Neural progenitor cell (in vitro differentiated cells): ENCODE data around the gene DHTKD1. TPM values are rescaled to one million over a fixed set of nuclear protein-coding genes. Genes with fewer than 3 reads are reported as not detected.

Source experiments
- DNase-seq: peaks from one replicate; pipeline ENCODE4 v3.0.0-alpha.2; 2016; ENCODE audit warnings: low spot score
- H2AFZ ChIP-seq: fragments of 200-600 bp; sonication (generic); replicated peaks from 2 replicates; pipeline ENCODE4 v1.6.1; 2016; ENCODE audit warnings: antibody characterized with exemption
- H3F3A ChIP-seq: fragments of 200-600 bp; sonication (generic); 2 replicates; pipeline ENCODE4 v1.6.1; 2016; ENCODE audit warnings: antibody characterized with exemption, low read depth
- H3K27ac ChIP-seq: fragments of 200-600 bp; sonication (generic); 2 replicates; pipeline ENCODE4 v1.5.1; 2016; ENCODE audit warnings: mild to moderate bottlenecking
- H3K27me3 ChIP-seq: fragments of 200-600 bp; sonication (generic); 2 replicates; pipeline ENCODE4 v1.6.1; 2016; ENCODE audit warnings: mild to moderate bottlenecking, moderate library complexity
- H3K36me3 ChIP-seq: fragments of 200-600 bp; sonication (generic); 2 replicates; pipeline ENCODE4 v1.5.1; 2016
- H3K4me1 ChIP-seq: fragments of 200-600 bp; sonication (generic); 2 replicates; pipeline ENCODE4 v1.6.1; 2016; ENCODE audit warnings: mixed run types
- H3K4me2 ChIP-seq: fragments of 200-600 bp; sonication (generic); 2 replicates; pipeline ENCODE4 v1.6.1; 2016
- H3K4me3 ChIP-seq: fragments of 200-600 bp; sonication (generic); 2 replicates; pipeline ENCODE4 v1.5.1; 2016
- H3K79me2 ChIP-seq: fragments of 200-600 bp; sonication (generic); 2 replicates; pipeline ENCODE4 v1.6.1; 2016; ENCODE audit warnings: low read depth
- H3K9ac ChIP-seq: fragments of 200-600 bp; sonication (generic); 2 replicates; pipeline ENCODE4 v1.6.1; 2016
- H3K9me3 ChIP-seq: fragments of 200-600 bp; sonication (generic); 2 replicates; pipeline ENCODE4 v1.5.1; 2016; ENCODE audit warnings: low read depth
- H4K20me1 ChIP-seq: fragments of 200-600 bp; sonication (generic); 2 replicates; pipeline ENCODE4 v1.6.1; 2016; ENCODE audit warnings: low read depth
- H3K27ac Mint-ChIP-seq: 3 replicates; pipeline ENCODE4 v1.8.0; 2021; ENCODE audit warnings: mixed read lengths
- H3K27me3 Mint-ChIP-seq: 2 replicates; pipeline ENCODE4 v1.8.0; 2022; ENCODE audit warnings: low read depth, mild to moderate bottlenecking, inconsistent platforms, moderate library complexity, mixed read lengths; ENCODE audit not compliant: insufficient read depth
- H3K36me3 Mint-ChIP-seq: 3 replicates; pipeline ENCODE4 v1.8.0; 2021; ENCODE audit warnings: mixed read lengths
- H3K4me1 Mint-ChIP-seq: 3 replicates; pipeline ENCODE4 v1.8.0; 2021; ENCODE audit warnings: mixed read lengths
- H3K4me3 Mint-ChIP-seq: 3 replicates; pipeline ENCODE4 v1.8.0; 2021; ENCODE audit warnings: mild to moderate bottlenecking, moderate library complexity, mixed read lengths
- H3K9me3 Mint-ChIP-seq: 3 replicates; pipeline ENCODE4 v1.8.0; 2020; ENCODE audit warnings: mixed read lengths
- CTCF ChIP-seq: fragments of 200-600 bp; sonication (generic); IDR thresholded peaks from 2 replicates; pipeline ENCODE4 v1.5.1; 2017; ENCODE audit warnings: antibody characterized with exemption, mild to moderate bottlenecking
- EZH2 ChIP-seq: fragments of 200-600 bp; sonication (generic); IDR thresholded peaks from 2 replicates; pipeline ENCODE4 v1.6.1; 2017; ENCODE audit warnings: antibody characterized with exemption, mild to moderate bottlenecking, moderate library complexity
- EZH2phosphoT487 ChIP-seq: fragments of 200-600 bp; sonication (generic); IDR thresholded peaks from 2 replicates; pipeline ENCODE4 v1.6.1; 2017; ENCODE audit warnings: antibody characterized with exemption
- total RNA-seq: library from RNA; depleted of rRNA; stranded (reverse); fragments of >200 nt; gene quantifications from 2 replicates; pipeline ENCODE4 v1.2.3, GENCODE V29; 2015; ENCODE audit warnings: low replicate concordance

Gene DHTKD1
- total RNA-seq, 1 donor from 2014 or later = 62.0 TPM

- H3K9me3 ChIP-seq = no peaks in the 10 kb centered on the region
- H4K20me1 ChIP-seq = no peaks in the 10 kb centered on the region
- Mint-ChIP-seq H3K9me3 (no peaks in the 10 kb centered on the region), H3K4me1 (no peaks in the 10 kb centered on the region), H3K4me3 (no peak overlapping the region), H3K36me3 (peaks cover 17% of the 10 kb centered on the region), H3K27me3 (no peaks in the 10 kb centered on the region), H3K27ac (no peak overlapping the region)
- no peak overlapping the region for H3K4me2 ChIP-seq
- no peaks in the 10 kb centered on the region for H3K79me2 ChIP-seq
- no peak overlapping the region for H3K4me3 ChIP-seq
- no peaks in the 10 kb centered on the region for H3K4me1 ChIP-seq
- no peak for TF ChIP-seq CTCF
- no peak for TF ChIP-seq EZH2phosphoT487
- no peak for TF ChIP-seq EZH2
- H3K27ac ChIP-seq = no peak overlapping the region
- H2AFZ ChIP-seq = no peak overlapping the region
- H3K36me3 ChIP-seq = peaks cover 10% of the 10 kb centered on the region
- H3K9ac ChIP-seq = no peak overlapping the region
- DNase-seq = no peak
- no peaks in the 10 kb centered on the region for H3F3A ChIP-seq
- H3K27me3 ChIP-seq = no peaks in the 10 kb centered on the region
Measured at GRCh38 chr10:12156367-12157123, 87.8 kb downstream of the DHTKD1 start.

- Histone ChIP-seq H3F3A (no peaks in the 10 kb centered on the region), H3K9me3 (no peaks in the 10 kb centered on the region), H3K79me2 (no peaks in the 10 kb centered on the region), H4K20me1 (no peaks in the 10 kb centered on the region), H3K4me2 (no peak overlapping the region), H3K4me3 (no peak overlapping the region), H3K36me3 (peaks cover 10% of the 10 kb centered on the region), H3K27me3 (no peaks in the 10 kb centered on the region), H3K4me1 (no peaks in the 10 kb centered on the region), H3K9ac (no peak overlapping the region), H3K27ac (no peak overlapping the region), H2AFZ (no peak overlapping the region)
- Mint-ChIP-seq H3K27me3 (no peaks in the 10 kb centered on the region), H3K9me3 (no peaks in the 10 kb centered on the region), H3K27ac (no peak overlapping the region), H3K4me1 (no peaks in the 10 kb centered on the region), H3K36me3 (peaks cover 27% of the 10 kb centered on the region), H3K4me3 (no peak overlapping the region)
- TF ChIP-seq EZH2 (no peak), EZH2phosphoT487 (no peak), CTCF (no peak)
- DNase-seq = no peak
Measured at GRCh38 chr10:12158111-12158510, 89.4 kb downstream of the DHTKD1 start.

- Histone ChIP-seq H3K4me2 (no peak overlapping the region), H3K27ac (no peak overlapping the region), H3K4me1 (no peaks in the 10 kb centered on the region), H4K20me1 (no peaks in the 10 kb centered on the region), H3K9me3 (no peaks in the 10 kb centered on the region), H3K79me2 (no peaks in the 10 kb centered on the region), H3F3A (no peaks in the 10 kb centered on the region), H2AFZ (no peak overlapping the region), H3K27me3 (no peaks in the 10 kb centered on the region), H3K9ac (no peak overlapping the region), H3K4me3 (no peak overlapping the region), H3K36me3 (peaks cover 10% of the 10 kb centered on the region)
- Mint-ChIP-seq H3K9me3 (no peaks in the 10 kb centered on the region), H3K4me3 (no peak overlapping the region), H3K36me3 (peaks cover 31% of the 10 kb centered on the region), H3K4me1 (no peaks in the 10 kb centered on the region), H3K27me3 (no peaks in the 10 kb centered on the region), H3K27ac (no peak overlapping the region)
- no peak for DNase-seq
- TF ChIP-seq EZH2phosphoT487 (no peak), EZH2 (no peak), CTCF (no peak)
Measured at GRCh38 chr10:12160664-12161063, 91.9 kb downstream of the DHTKD1 start.
